OCI-LY1 (cell line): ENCODE results near the gene CLIP2.

Experiments
- H2AFZ ChIP-seq: fragments of 200-600 bp; sonication (generic), shearing (Covaris generic); 2 replicates; pipeline ENCODE4 v1.6.0; 2014; ENCODE audit warnings: antibody characterized with exemption, mild to moderate bottlenecking, low read length
- H3F3A ChIP-seq: fragments of 200-600 bp; sonication (generic), shearing (Covaris generic); 2 replicates; pipeline ENCODE4 v1.6.0; 2014; ENCODE audit warnings: mild to moderate bottlenecking, antibody characterized with exemption, low read length, moderate library complexity; ENCODE audit not compliant: insufficient read depth
- H3K27ac ChIP-seq: fragments of 200-600 bp; sonication (generic); 2 replicates; pipeline ENCODE4 v1.5.1; 2014; ENCODE audit warnings: low read length, mixed run types, mild to moderate bottlenecking, low read depth; ENCODE audit not compliant: poor library complexity, severe bottlenecking
- H3K27me3 ChIP-seq: fragments of 200-600 bp; sonication (generic); 2 replicates; pipeline ENCODE4 v1.6.0; 2014; ENCODE audit warnings: antibody characterized with exemption, mild to moderate bottlenecking, low read length, moderate library complexity; ENCODE audit not compliant: insufficient read depth
- H3K36me3 ChIP-seq: fragments of 200-600 bp; sonication (generic); 2 replicates; pipeline ENCODE4 v1.6.1; 2014; ENCODE audit warnings: mild to moderate bottlenecking, antibody characterized with exemption, low read length, moderate library complexity, mixed read lengths; ENCODE audit not compliant: insufficient read depth
- H3K4me1 ChIP-seq: fragments of 200-600 bp; sonication (generic); 2 replicates; pipeline ENCODE4 v1.5.1; 2014; ENCODE audit warnings: mild to moderate bottlenecking, low read length, moderate library complexity; ENCODE audit not compliant: insufficient read depth, severe bottlenecking
- H3K4me2 ChIP-seq: fragments of 200-600 bp; sonication (generic), shearing (Covaris generic); 2 replicates; pipeline ENCODE4 v1.6.1; 2014; ENCODE audit warnings: low read length
- H3K4me3 ChIP-seq: fragments of 200-600 bp; sonication (generic); 2 replicates; pipeline ENCODE4 v1.5.1; 2014; ENCODE audit warnings: low read length, low read depth, mild to moderate bottlenecking, mixed read lengths; ENCODE audit not compliant: poor library complexity, severe bottlenecking
- H3K79me2 ChIP-seq: fragments of 200-600 bp; shearing (Covaris generic); 2 replicates; pipeline ENCODE4 v1.6.1; 2016; ENCODE audit warnings: mixed run types, low read length, mixed read lengths; ENCODE audit not compliant: insufficient read depth
- H3K9ac ChIP-seq: fragments of 200-600 bp; sonication (generic), shearing (Covaris generic); 2 replicates; pipeline ENCODE4 v1.6.1; 2014; ENCODE audit warnings: mild to moderate bottlenecking, low read length, mixed read lengths
- H3K9me2 ChIP-seq: fragments of 200-600 bp; sonication (generic), shearing (Covaris generic); 2 replicates; pipeline ENCODE4 v1.6.1; 2014; ENCODE audit warnings: low read depth, mild to moderate bottlenecking, low read length, mixed read lengths
- H3K9me3 ChIP-seq: fragments of 200-600 bp; shearing (Covaris generic); 2 replicates; pipeline ENCODE4 v1.6.1; 2014; ENCODE audit warnings: low read length, mixed read lengths
- H4K20me1 ChIP-seq: fragments of 200-600 bp; sonication (generic), shearing (Covaris generic); 2 replicates; pipeline ENCODE4 v1.6.0; 2016; ENCODE audit warnings: mild to moderate bottlenecking, low read length; ENCODE audit not compliant: insufficient read depth
- CTCF ChIP-seq: fragments of 200-600 bp; sonication (generic), shearing (Covaris generic); IDR thresholded peaks from 2 replicates; pipeline ENCODE4 v1.5.1; 2017; ENCODE audit warnings: mild to moderate bottlenecking, antibody characterized with exemption, low read length, moderate library complexity, mixed read lengths
- EZH2 ChIP-seq: fragments of 200-600 bp; sonication (generic), shearing (Covaris generic); IDR thresholded peaks from 2 replicates; pipeline ENCODE4 v1.8.0; 2017; ENCODE audit warnings: borderline replicate concordance, mixed run types, mild to moderate bottlenecking, antibody characterized with exemption, low read length, moderate library complexity, mixed read lengths

The CLIP2 gene

GRCh38 chr7:74324531-74325209 is 35.5 kb downstream of the CLIP2 start:
- Histone ChIP-seq H3K4me3 (no peak overlapping the region), H3K4me2 (no peak overlapping the region), H3K9me2 (no peaks in the 10 kb centered on the region), H3K36me3 (no peaks in the 10 kb centered on the region), H3F3A (no peaks in the 10 kb centered on the region), H3K27me3 (peaks cover 12% of the 10 kb centered on the region; the same call in 1 of the 2 replicates), H3K9ac (no peak overlapping the region), H3K9me3 (no peaks in the 10 kb centered on the region), H3K4me1 (no peaks in the 10 kb centered on the region), H2AFZ (no peak overlapping the region), H3K27ac (no peak overlapping the region), H4K20me1 (no peaks in the 10 kb centered on the region), H3K79me2 (no peaks in the 10 kb centered on the region)
- TF ChIP-seq CTCF (no peak), EZH2 (no peak)

GRCh38 chr7:74325210-74325565 is 36.0 kb downstream of the CLIP2 start:
- Histone ChIP-seq H3K9me3 (no peaks in the 10 kb centered on the region), H3K36me3 (no peaks in the 10 kb centered on the region), H4K20me1 (no peaks in the 10 kb centered on the region), H3K4me2 (no peak overlapping the region), H3K4me3 (no peak overlapping the region), H3K9ac (no peak overlapping the region), H3F3A (no peaks in the 10 kb centered on the region), H2AFZ (no peak overlapping the region), H3K9me2 (no peaks in the 10 kb centered on the region), H3K4me1 (no peaks in the 10 kb centered on the region), H3K27ac (no peak overlapping the region), H3K27me3 (peaks cover 12% of the 10 kb centered on the region; the same call in 1 of the 2 replicates), H3K79me2 (no peaks in the 10 kb centered on the region)
- TF ChIP-seq EZH2 (no peak), CTCF (no peak)

GRCh38 chr7:74329225-74329624 is 40.0 kb downstream of the CLIP2 start:
- Histone ChIP-seq H3K4me1 (no peaks in the 10 kb centered on the region), H3K9me2 (no peaks in the 10 kb centered on the region), H3K9ac (no peak overlapping the region), H3K36me3 (no peaks in the 10 kb centered on the region), H3K9me3 (no peaks in the 10 kb centered on the region), H3F3A (no peaks in the 10 kb centered on the region), H4K20me1 (no peaks in the 10 kb centered on the region), H3K27me3 (peaks cover 20% of the 10 kb centered on the region), H3K79me2 (no peaks in the 10 kb centered on the region), H3K4me2 (no peak overlapping the region), H2AFZ (no peak overlapping the region), H3K4me3 (no peak overlapping the region), H3K27ac (no peak overlapping the region)
- TF ChIP-seq EZH2: no peak
- no peak for TF ChIP-seq CTCF
